ENCODE measurements around the gene FLVCR1.

Gene FLVCR1

GRCh38 chr1:212916481-212917133 is 58.5 kb downstream of the FLVCR1 start:
- DNase-seq: no peak

- no peak for DNase-seq
Measured at GRCh38 chr1:212917134-212917485, 59.0 kb downstream of the FLVCR1 start.

- DNase-seq: no peak
Measured at GRCh38 chr1:212917858-212918257, 59.8 kb downstream of the FLVCR1 start.

GRCh38 chr1:212918824-212919223 is 60.7 kb downstream of the FLVCR1 start:
- DNase-seq: no peak

GRCh38 chr1:212920246-212920645 is 62.2 kb downstream of the FLVCR1 start:
- DNase-seq: no peak

- peak; percentile 28 for DNase-seq
Measured at GRCh38 chr1:212920896-212921295, 62.8 kb downstream of the FLVCR1 start.

GRCh38 chr1:212922016-212922415 is 63.9 kb downstream of the FLVCR1 start:
- no peak for DNase-seq

- DNase-seq: no peak
Measured at GRCh38 chr1:212926372-212926771, 68.3 kb downstream of the FLVCR1 start.

- no peak for DNase-seq
Measured at GRCh38 chr1:212928323-212929291, 70.5 kb downstream of the FLVCR1 start.

- peak; percentile 60 for DNase-seq
Measured at GRCh38 chr1:212930986-212931678, 73.1 kb downstream of the FLVCR1 start.

GRCh38 chr1:212933815-212934471 is 75.9 kb downstream of the FLVCR1 start:
- DNase-seq: no peak

- no peak for DNase-seq
Measured at GRCh38 chr1:212935387-212935981, 77.4 kb downstream of the FLVCR1 start.

- no peak for DNase-seq
Measured at GRCh38 chr1:212937034-212937433, 79.0 kb downstream of the FLVCR1 start.

GRCh38 chr1:212938846-212939245 is 80.8 kb downstream of the FLVCR1 start:
- DNase-seq: no peak

GRCh38 chr1:212941452-212941851 is 83.4 kb downstream of the FLVCR1 start:
- DNase-seq: no peak

- no peak for DNase-seq
Measured at GRCh38 chr1:212942679-212943392, 84.8 kb downstream of the FLVCR1 start.

- DNase-seq: no peak
Measured at GRCh38 chr1:212943393-212943710, 85.3 kb downstream of the FLVCR1 start.

GRCh38 chr1:212944229-212944901 is 86.3 kb downstream of the FLVCR1 start:
- peak; percentile 38 for DNase-seq

- no peak for DNase-seq
Measured at GRCh38 chr1:212945056-212945455, 87.0 kb downstream of the FLVCR1 start.

GRCh38 chr1:212945463-212946160 is 87.5 kb downstream of the FLVCR1 start:
- no peak for DNase-seq

- DNase-seq: peak; percentile 49
Measured at GRCh38 chr1:212946872-212947271, 88.8 kb downstream of the FLVCR1 start.

All from RPMI8226 (cell line).